ENCODE data around the gene LSAMP. TPM values are rescaled to one million over a fixed set of nuclear protein-coding genes. Genes with fewer than 3 reads are reported as not detected.

Gene LSAMP
- polyA plus RNA-seq, 1 of the 3 experiments (the other 2 are of a cell fraction), result 6.6 TPM

GRCh38 chr3:115822579-115822978, 622.7 kb downstream of the LSAMP start:
- TF ChIP-seq MEF2A (IDR thresholded peaks at IDR 0.05; ENCODE audit: borderline replicate concordance, low read depth) (no peak), RAD21 (IDR thresholded peaks at IDR 0.05; ENCODE audit: low read length) (no peak), ZBTB33 (IDR thresholded peaks at IDR 0.05; ENCODE audit: borderline replicate concordance, low read depth) (no peak), TEAD4 (IDR thresholded peaks at IDR 0.05; ENCODE audit: borderline replicate concordance, insufficient read depth) (no peak), TCF12 (IDR thresholded peaks at IDR 0.05) (no peak), SIN3A (IDR thresholded peaks at IDR 0.05; ENCODE audit: borderline replicate concordance, low read depth, low read length) (no peak), POLR2AphosphoS5 (IDR thresholded peaks at IDR 0.05; ENCODE audit: low read depth, low read length) (no peak), YY1 (IDR thresholded peaks at IDR 0.05; ENCODE audit: low read depth) (no peak), RFX5 (IDR thresholded peaks at IDR 0.05; ENCODE audit: low read length) (no peak), TAF1 (IDR thresholded peaks at IDR 0.05; ENCODE audit: borderline replicate concordance, low read depth, low read length) (no peak), GATA2 (CRISPR knock-in tag; IDR thresholded peaks at IDR 0.05) (no peak), USF1 (IDR thresholded peaks at IDR 0.05; ENCODE audit: borderline replicate concordance, low read depth) (no peak), NRF1 (IDR thresholded peaks at IDR 0.05; ENCODE audit: low read depth, low read length) (no peak)
- TF ChIP-seq, protein P1, sequence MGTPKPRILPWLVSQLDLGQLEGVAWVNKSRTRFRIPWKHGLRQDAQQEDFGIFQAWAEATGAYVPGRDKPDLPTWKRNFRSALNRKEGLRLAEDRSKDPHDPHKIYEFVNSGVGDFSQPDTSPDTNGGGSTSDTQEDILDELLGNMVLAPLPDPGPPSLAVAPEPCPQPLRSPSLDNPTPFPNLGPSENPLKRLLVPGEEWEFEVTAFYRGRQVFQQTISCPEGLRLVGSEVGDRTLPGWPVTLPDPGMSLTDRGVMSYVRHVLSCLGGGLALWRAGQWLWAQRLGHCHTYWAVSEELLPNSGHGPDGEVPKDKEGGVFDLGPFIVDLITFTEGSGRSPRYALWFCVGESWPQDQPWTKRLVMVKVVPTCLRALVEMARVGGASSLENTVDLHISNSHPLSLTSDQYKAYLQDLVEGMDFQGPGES (IDR thresholded peaks at IDR 0.05; ENCODE audit: low read depth, low read length), result no peak
- TF ChIP-seq, protein P2, sequence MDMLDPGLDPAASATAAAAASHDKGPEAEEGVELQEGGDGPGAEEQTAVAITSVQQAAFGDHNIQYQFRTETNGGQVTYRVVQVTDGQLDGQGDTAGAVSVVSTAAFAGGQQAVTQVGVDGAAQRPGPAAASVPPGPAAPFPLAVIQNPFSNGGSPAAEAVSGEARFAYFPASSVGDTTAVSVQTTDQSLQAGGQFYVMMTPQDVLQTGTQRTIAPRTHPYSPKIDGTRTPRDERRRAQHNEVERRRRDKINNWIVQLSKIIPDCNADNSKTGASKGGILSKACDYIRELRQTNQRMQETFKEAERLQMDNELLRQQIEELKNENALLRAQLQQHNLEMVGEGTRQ (IDR thresholded peaks at IDR 0.05; ENCODE audit: borderline replicate concordance, low read depth, low read length), result no peak
- TF ChIP-seq, protein P3, sequence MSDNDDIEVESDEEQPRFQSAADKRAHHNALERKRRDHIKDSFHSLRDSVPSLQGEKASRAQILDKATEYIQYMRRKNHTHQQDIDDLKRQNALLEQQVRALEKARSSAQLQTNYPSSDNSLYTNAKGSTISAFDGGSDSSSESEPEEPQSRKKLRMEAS (IDR thresholded peaks at IDR 0.05; ENCODE audit: low read depth), result no peak
- TF ChIP-seq, protein P4, sequence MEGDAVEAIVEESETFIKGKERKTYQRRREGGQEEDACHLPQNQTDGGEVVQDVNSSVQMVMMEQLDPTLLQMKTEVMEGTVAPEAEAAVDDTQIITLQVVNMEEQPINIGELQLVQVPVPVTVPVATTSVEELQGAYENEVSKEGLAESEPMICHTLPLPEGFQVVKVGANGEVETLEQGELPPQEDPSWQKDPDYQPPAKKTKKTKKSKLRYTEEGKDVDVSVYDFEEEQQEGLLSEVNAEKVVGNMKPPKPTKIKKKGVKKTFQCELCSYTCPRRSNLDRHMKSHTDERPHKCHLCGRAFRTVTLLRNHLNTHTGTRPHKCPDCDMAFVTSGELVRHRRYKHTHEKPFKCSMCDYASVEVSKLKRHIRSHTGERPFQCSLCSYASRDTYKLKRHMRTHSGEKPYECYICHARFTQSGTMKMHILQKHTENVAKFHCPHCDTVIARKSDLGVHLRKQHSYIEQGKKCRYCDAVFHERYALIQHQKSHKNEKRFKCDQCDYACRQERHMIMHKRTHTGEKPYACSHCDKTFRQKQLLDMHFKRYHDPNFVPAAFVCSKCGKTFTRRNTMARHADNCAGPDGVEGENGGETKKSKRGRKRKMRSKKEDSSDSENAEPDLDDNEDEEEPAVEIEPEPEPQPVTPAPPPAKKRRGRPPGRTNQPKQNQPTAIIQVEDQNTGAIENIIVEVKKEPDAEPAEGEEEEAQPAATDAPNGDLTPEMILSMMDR (IDR thresholded peaks at IDR 0.05), result no peak
- H3K9ac ChIP-seq, result no peak overlapping the region
- ChIA-PET POLR2A (no interaction called here), CTCF (interaction anchor here (1.3 kb wide), 1 partner anchor 605 kb away, joined by 3 read pairs; no protein-coding TSS in a partner anchor)
- peaks cover 8% of the 10 kb centered on the region for H3F3A ChIP-seq (replicated peaks; ENCODE audit: insufficient read depth)
- no peaks in the 10 kb centered on the region for H3K9me2 ChIP-seq
- no peaks in the 10 kb centered on the region for H3K27me3 ChIP-seq (ENCODE audit: insufficient read depth)
- no peak for DNase-seq
- 90% methylated on average over 3 of the region's 3 CpGs for WGBS (ENCODE audit: low lambda C conversion rate)
- H3K36me3 ChIP-seq (replicated peaks in 1 of 2; ENCODE audit: control insufficient read depth in 1 of 2, insufficient read depth in 2 of 2, low read length in 1 of 2), result no peaks in the 10 kb centered on the region
- H3K4me1 ChIP-seq (ENCODE audit: control insufficient read depth in 1 of 2, insufficient read depth in 2 of 2, low read depth in 1 of 2, low read length in 1 of 2), result peaks cover 0 to 8% of the 10 kb centered on the region in 2 experiments; a peak in 2 of 4 replicates
- no peak overlapping the region for H3K27ac ChIP-seq (ENCODE audit: low read depth in 2 of 2, low read length in 1 of 2)
- no peak overlapping the region for H3K4me3 ChIP-seq (ENCODE audit: low read depth in 2 of 2, low read length in 1 of 2)
- H2AFZ ChIP-seq (ENCODE audit: low read depth), result no peak overlapping the region
- no peaks in the 10 kb centered on the region for H4K20me1 ChIP-seq (ENCODE audit: insufficient read depth)
- no peaks in the 10 kb centered on the region for H3K9me3 ChIP-seq
- no peaks in the 10 kb centered on the region for H3K79me2 ChIP-seq (ENCODE audit: insufficient read depth)
- no peak overlapping the region for H3K4me2 ChIP-seq

All from SK-N-SH (cell line).